HG03558 (cell line): ENCODE measurements around the gene EFNA1.

Source experiments
- ATAC-seq: cut with Tn5 transposase; IDR thresholded peaks from one replicate; pipeline ENCODE4 v1.9.1; 2021; ENCODE audit warnings: moderate number of reproducible peaks; ENCODE audit not compliant: unreplicated experiment; ENCODE audit errors: extremely low read depth

The EFNA1 gene

DNA sequence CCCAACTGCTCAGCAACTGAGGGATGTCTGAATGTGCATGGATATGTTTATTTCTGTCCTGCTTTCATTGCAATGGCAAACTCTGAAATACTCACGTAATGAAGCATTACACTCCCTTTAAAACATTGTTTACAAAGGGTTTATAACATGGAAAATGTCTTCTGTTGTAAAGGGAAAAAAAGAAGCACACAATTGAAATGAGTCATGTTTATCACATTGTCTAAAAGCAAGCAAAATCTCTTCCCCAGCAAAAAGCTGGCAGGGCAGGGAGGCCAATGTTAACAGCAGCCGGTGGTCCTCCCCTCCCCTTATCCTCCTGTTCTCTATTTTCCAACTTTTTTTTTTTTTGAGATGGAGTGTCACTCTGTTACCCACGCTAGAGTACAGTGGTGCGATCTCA lies 3.9 kb upstream of the EFNA1 start:
- no peak for ATAC-seq

DNA sequence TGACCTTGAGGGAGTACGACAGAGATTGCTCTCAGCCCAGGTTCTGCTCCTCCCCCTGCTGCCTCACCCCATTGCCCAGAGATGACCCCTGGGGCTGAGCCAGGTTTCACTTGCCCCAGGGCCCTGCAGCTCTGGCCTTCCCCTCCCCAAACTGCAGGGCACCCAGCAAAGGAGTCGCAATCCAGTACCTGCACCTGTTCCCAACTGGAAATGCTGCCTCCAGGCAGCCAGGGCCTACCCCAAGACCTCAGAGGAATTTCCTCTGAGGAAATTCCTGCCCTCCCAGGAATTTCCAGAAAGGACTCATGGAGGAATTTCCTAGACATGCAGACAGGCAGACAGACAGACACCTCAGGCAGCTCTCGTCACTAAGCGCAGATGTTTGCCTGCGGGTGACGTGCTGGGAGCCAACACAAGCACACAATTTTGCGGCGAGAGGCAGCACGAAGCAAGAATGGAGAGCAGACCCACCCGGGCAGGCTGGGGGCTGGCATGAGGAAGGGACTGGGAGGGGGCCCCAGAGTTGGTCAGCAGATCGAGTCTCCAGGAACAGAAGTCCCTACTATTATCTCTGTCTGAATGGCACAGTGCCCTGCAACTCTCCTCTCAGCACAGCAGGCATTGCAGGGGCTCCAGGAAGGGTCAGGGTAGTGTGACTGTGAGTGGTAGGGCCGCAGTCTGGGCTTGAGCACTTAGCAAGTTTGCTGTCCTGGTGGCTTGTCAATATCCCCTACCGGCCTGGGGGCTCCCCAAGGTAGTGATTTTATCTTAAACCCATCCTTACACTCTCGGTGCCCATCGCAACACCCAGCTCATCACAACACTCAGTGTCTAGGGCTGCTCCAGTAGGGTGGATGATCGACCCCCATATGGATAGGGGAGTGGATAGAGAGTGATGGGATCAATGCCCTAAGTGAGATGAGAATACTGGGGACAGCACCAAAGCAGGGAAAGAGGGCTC lies 2.9 kb upstream of the EFNA1 start:
- ATAC-seq: no peak

DNA sequence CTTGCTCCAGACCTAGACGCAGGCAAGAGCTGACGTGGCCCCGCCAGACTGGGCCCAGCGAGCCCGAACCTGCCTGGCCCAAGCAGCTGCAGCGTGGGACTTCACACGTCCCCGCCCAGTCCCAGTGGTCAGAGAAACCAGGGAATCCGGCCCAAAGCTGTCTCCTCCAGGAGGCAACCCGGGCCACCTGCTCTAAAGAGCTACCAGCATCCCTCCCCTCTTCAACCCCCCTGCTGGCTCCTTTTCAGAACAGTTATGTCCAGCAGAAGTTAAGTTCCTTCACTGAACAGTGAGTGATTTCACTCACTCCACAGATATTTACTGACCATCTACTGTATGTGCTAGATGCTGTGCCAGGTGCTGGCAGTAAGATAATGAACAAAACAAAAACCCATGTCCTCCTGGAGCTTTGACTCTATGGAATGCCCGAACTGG lies 2.1 kb upstream of the EFNA1 start:
- no peak for ATAC-seq

DNA sequence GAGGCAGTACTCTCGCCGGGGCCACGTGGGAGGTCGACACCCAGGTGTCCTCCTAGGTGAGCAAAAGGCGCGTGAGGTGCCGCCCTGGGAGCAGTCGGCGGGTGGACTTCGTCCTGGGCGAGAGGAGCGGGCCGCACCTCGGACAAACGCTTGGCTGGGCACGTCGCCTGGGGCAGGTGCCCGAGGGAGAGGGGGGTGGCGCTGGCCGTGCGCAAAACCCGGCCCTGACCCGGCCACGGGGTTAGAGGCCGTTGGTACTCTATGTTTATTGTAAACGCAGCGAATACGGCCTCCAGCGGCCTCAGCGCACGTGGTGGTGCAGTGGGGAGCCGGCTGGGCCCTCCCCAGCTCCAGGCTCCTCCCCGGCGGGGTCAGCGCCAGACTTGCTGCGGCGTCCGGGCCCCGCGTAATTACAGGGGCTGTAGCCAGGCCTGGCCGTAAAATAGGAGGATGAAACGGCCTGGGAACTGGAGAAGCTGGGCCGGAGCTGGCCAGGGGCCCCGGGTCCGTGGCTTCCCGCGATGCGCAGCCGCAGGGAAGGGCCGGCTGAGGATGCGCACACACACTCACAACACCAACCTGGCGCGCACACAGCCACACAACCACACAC lies 1.6 kb upstream of the EFNA1 start:
- ATAC-seq: no peak

DNA sequence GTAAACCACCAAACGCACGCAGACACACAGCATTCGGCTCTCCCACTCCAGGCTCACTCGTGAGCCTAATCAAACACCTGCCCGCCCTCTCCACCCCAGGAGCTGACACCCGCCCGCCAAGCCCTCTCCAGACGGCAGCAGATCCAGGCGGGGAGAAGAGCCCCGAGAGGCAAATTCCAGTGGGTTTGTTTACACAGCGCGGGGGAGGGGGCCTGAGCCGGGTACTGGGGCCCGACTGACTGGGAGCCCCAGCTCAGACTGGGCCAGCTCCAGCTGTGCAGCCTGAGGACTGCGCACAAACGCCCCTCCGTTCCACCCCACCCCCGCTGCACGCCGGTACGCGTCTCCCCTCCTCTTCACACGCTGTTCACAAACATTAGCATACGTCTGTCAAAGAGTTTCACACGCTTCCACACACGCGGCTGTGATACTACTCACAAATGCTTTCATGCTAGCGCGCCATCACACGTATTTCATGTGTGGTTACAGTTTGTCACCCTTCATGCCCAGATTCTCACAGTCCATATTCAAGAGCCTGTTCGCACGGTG lies 1.0 kb upstream of the EFNA1 start:
- no peak for ATAC-seq

DNA sequence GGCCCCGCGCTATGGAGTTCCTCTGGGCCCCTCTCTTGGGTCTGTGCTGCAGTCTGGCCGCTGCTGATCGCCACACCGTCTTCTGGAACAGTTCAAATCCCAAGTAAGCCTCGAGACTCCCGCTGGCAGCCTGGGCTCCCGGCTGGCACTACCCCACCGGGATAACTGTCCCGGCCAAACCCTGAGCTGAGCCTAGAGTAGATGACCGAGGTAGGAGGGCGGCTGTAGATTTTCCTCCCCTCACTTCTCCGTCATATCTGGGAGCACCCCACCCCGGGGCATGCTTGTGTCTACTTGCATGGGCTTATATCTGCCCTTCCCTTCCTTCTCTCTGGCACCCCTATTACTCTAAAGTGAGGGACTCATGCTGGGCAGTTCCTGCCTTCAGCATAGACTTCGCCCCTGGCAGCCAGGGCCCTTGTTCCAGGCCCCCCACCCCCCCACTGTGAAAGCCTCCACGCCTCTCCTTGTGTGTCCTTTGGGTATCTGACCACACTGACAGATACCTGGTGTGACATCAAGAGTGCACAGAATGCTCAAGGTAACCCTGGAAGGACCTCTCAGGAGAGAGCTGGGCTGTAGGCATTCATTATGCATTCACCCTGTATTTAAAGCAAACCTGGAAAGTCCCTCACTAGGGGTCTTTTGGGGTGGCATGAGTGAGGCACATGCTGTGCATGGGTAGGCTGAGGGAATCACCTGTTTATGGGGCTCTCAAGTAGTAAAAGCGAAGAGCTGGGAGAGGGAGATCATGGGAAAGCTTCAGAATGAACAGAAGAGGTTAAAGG lies 485 bp downstream of the EFNA1 start:
- no peak for ATAC-seq

DNA sequence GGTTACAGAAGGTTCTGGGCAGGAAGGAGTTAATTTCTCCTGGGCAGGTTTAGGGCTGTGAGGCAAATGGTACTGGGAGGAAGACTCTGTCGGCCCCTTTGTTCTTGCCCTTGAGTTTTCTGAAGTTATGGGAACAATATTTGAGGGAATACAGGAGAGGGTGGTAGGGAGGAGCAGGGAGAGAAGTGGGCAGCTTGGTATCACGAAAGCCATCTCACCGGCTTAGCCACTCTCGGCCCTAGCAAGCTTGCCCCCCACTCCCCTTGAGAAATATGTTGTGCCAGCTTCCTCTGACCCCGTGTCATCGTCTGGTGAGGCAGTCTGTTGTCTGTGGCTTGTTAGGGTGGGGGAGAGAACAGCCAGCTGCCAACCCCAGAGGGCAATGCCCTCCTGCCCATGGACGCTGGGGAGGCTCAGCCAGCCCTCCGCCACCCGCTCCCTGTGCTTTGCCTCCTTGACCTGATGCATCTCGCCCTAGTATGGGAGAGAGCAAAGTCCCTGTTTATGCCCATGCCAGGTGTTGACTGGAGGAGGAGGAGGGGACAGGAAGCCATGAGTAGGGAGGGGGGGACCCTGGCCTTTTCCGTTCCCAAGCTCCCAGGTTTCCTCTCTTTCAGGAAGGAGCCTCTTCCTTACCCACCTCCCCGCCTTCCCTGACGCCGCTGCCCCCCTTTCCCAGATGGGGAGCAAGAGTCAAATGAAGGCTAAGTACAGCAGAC lies 1.2 kb downstream of the EFNA1 start:
- ATAC-seq: no peak

DNA sequence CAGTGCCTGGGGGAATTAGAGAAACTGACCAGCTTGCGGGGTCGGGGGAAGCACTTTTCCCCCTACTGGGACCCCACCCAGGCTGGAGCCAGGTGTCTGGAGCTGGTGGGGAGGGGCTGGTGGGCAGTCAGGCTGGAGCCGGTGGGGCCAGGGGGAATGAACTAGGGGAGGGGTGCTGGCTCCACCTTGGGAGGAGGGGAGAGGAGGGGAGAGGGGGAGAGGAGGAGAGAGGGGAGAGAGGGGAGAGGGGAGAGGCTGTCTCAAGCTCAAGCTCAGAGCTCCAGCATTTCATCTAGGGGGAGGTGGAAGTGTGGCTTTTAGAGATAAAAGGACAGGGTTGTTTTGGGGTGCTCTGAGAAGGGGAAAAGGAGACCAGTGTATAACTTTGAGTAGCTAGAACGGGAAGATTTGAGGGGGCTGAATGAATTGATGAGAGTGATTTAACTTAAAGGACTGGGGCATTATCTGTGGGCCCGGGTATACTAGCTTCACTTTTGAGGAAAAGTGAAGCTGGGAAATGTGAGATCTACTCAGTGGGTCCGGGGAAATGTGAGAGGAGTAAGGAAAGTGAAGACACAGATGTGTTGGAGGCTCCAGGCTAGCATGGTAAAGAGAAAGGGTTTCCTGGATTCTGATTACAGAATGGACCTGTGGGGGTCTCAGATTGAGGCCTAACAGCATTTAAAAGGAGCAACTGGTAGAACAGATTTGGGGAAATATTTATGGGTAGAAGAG lies 2.8 kb downstream of the EFNA1 start:
- ATAC-seq: no peak

DNA sequence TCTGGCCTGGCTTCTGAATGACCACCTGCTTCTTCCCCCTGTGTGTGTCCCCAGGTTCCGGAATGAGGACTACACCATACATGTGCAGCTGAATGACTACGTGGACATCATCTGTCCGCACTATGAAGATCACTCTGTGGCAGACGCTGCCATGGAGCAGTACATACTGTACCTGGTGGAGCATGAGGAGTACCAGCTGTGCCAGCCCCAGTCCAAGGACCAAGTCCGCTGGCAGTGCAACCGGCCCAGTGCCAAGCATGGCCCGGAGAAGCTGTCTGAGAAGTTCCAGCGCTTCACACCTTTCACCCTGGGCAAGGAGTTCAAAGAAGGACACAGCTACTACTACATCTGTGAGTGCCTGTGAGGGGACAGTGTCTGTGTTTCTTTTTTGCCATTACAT lies 3.6 kb downstream of the EFNA1 start:
- no peak for ATAC-seq

DNA sequence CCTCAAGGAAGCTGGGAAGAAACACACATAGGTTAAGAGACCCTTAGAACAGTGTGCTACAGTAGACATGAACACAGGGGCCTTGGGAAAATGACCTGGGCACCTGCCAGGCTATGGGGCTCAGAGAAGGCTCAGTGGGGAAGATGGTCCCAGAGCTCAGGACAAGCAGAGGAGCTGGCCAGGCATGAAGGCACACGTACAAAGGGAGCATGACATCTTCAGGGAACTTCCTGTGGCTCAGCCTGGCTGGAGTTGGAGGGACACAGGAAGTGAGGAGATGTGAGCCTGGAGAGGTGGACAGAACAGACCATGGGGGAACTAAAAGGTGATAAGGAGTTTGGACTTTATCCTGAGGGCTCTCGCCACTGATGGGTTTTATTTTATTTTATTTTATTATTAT lies 4.2 kb downstream of the EFNA1 start:
- ATAC-seq: no peak

DNA sequence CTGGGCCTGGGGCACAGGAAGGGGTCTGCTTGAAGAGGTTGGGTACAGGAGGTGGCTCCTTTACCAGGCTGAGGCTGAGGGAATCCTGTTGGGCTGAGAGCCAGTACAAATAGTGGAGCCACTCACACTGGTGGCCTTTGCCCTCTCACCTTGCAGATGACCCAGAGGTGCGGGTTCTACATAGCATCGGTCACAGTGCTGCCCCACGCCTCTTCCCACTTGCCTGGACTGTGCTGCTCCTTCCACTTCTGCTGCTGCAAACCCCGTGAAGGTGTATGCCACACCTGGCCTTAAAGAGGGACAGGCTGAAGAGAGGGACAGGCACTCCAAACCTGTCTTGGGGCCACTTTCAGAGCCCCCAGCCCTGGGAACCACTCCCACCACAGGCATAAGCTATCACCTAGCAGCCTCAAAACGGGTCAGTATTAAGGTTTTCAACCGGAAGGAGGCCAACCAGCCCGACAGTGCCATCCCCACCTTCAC lies 6.2 kb downstream of the EFNA1 start:
- no peak for ATAC-seq

DNA sequence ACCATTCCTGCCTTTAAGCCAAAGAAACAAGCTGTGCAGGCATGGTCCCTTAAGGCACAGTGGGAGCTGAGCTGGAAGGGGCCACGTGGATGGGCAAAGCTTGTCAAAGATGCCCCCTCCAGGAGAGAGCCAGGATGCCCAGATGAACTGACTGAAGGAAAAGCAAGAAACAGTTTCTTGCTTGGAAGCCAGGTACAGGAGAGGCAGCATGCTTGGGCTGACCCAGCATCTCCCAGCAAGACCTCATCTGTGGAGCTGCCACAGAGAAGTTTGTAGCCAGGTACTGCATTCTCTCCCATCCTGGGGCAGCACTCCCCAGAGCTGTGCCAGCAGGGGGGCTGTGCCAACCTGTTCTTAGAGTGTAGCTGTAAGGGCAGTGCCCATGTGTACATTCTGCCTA lies 6.6 kb downstream of the EFNA1 start:
- no peak for ATAC-seq

DNA sequence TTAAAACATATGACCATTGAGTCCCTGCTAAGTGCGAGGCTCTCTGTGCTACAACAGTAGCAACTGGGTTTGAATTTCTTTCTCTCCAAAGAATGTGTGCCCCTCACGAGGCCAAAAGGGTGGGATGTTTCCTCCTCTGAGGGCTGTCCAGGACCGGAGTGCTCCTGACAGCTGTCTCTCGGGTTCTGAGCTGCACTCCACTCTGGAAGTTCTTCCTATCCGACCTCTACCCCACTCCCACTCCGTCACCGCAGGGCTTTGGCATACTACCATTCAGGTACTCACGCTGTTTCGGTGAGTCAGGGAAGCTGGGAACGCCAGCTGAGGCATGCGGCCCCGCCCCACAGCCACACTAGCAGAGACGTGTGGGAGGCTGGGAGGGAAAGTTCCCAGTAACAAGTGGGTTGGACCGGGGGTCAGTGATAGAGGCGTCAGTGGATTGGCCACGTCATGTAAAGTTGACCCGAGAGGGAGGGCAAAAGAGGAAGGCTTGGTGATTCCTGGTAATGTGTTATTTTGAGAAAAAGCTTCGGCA lies 7.3 kb downstream of the EFNA1 start:
- no peak for ATAC-seq

DNA sequence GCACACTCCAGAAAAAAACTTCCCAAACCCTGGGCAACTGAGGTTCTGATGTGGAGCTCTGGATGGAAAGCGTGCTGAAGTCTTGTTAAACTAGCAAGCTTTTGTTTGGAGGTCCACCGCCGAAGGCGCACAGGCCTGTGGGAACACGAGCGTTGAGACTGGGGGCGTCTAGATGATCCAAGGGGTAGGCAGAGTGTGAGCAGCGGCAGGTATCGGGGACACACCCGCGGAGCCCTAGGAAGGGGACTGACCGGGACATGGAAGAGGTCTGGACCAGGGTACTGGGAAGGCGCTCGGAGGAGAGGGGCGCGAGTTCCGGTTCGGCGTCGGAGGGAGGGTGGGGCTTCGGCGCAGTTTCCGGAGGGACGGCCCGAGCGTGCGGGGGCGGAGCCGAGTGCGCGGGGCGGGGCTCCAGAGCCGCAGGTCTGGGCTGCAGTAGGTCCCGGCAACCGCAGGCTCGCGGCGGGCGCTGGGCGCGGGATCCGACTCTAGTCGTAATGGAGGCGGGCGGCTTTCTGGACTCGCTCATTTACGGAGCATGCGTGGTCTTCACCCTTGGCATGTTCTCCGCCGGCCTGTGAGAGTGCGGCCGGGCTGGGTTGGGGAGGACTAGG lies 7.8 kb downstream of the EFNA1 start, which contains the start of gene SLC50A1:
TSS of gene SLC50A1 (plus strand) at position 438 of the 614 bp plus-strand sequence. CDS start at position 498, 60 bp downstream.
- peak; percentile 39 for ATAC-seq

DNA sequence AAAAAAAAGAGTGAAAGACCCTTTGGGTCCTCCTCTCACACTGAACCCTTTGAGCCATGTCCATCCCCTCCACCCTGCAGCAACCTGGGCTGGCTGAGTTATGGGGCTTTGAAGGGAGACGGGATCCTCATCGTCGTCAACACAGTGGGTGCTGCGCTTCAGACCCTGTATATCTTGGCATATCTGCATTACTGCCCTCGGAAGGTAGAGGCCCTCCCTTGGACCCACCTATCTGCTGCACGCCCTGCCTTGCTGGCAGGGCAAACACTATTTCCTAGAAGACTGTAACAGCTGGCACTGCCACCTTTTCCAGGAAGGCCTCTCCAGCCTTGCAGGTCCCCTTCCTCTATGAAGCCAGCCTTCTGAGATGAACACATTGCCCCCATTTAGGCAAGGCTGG lies 9.1 kb downstream of the EFNA1 start:
- no peak for ATAC-seq

DNA sequence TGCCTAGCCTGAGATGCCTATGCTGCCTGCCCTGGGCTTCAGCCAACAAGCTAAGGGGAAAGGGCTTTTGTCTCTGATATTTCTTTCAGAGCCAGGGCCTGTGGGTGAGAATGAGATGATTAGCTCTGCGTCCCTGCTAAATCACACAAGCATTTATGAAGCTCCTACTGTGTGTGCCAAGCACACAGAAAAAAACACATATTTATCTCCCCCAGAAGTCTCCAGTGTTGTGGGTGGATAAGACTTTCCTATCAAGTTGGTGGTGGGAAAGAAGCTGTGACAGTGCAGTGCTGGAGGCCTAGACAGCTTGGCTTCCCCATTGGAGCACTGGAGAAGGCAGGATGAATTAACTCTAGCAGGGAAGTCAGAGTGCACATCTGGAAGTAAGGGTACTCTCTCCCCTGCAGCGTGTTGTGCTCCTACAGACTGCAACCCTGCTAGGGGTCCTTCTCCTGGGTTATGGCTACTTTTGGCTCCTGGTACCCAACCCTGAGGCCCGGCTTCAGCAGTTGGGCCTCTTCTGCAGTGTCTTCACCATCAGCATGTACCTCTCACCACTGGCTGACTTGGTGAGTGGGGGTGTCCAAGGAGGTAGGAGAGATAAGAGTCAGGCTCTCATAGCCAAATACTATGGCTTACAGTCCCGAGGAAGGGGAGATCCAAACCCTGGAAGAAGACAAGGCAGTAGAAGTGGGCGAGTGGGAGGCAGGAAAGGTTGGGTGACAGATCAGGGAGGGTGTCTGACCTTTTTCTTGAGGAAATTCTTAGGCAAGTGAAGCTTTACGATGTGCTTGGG lies 9.7 kb downstream of the EFNA1 start:
- ATAC-seq: no peak

DNA sequence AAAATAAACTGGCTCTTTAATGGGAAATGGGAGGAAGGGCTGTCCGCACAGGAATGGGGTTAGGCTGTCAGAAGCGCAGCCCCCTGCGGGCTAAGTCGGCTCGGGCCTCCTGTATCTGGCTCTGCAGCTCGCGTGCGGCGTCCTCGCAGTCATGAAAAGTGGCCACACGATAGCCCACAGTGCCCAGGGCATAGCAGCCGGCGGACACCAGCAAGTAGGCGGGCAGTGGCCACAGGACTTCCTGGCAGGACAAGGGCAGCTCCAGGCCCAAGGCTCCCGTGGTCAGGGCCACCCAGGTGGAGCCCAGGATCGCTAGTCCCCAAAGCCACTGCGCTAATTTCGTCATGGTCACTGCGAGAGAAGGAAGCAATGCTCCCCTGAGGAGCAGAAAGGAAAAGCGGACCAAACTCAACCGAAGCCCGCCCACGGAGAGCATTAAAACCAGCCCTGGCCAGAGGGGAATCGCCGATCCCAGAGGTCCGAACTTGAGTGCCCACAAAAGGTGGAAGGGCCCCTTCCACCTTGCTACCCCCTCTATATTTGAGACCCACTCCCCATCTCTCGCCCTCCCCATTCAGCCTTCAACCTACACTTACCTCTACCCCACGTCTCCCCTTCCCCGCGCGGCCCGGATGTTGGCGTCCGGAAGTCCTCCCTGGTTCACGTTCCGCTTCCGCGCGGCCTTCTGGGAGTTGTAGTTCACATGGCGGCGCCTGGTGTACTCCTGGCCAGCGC lies 12.4 kb downstream of the EFNA1 start, which contains the start of gene DPM3:
TSS of gene DPM3 (minus strand) at position 637 of the 735 bp plus-strand sequence. CDS start at position 346, 291 bp downstream.
- ATAC-seq: no peak
